Measurements from ENCODE around the gene THSD4.

DNA sequence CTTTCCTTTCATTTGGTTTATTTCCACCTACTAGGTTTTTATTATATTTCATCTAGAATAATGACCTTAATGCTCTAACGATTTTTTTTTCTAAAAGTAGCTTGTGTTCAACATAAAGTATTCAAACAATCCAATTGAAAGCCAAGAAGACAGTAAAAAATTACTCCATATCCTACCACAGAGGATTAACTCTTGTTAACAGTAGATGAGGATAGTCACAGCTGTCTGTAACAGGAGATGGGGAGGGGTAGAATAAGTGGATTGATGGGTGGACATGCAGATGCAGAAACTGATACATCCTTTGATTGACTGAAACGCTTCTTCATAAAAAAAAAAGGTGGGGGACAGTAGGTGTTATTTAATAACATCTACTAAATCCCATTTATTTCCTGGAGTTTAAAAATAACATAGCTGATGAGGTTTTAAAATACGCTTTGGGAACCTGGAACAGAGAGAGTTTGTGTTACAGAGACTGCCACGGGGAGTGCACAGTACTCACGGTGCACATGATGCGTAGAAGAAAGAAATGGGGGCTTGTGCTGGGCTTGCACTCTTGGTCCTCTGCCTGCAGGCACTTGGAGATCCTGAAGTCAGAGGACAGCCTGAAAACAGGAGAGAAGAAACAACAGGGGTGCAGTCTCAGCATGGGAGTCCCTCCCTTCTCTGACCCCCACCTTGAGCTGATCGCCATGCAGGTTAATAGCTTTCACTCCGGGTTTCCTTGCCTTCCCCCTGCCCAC is 226.7 kb downstream of the THSD4 start:
- TF ChIP-seq CTCF (conservative IDR thresholded peaks at IDR 0.05; ENCODE audit: low read depth, low read length) (no peak), SMC3 (IDR thresholded peaks at IDR 0.05; ENCODE audit: low read depth, low read length) (no peak), POLR2A (IDR thresholded peaks at IDR 0.05; ENCODE audit: low read depth, low read length) (no peak), FOS (IDR thresholded peaks at IDR 0.05; ENCODE audit: low read depth, low read length) (no peak), RCOR1 (IDR thresholded peaks at IDR 0.05; ENCODE audit: insufficient replicate concordance, low read length) (no peak), RAD21 (IDR thresholded peaks at IDR 0.05; ENCODE audit: low read length) (no peak), BHLHE40 (IDR thresholded peaks at IDR 0.05; ENCODE audit: low read depth, low read length) (no peak)
- TF ChIP-seq, protein P1, sequence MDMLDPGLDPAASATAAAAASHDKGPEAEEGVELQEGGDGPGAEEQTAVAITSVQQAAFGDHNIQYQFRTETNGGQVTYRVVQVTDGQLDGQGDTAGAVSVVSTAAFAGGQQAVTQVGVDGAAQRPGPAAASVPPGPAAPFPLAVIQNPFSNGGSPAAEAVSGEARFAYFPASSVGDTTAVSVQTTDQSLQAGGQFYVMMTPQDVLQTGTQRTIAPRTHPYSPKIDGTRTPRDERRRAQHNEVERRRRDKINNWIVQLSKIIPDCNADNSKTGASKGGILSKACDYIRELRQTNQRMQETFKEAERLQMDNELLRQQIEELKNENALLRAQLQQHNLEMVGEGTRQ (IDR thresholded peaks at IDR 0.05; ENCODE audit: low read depth, low read length), result no peak

Measured in IMR-90 (cell line).